HepG2 (cell line): ENCODE measurements around the gene ZBTB45. TPM values are rescaled to one million over a fixed set of nuclear protein-coding genes. Genes with fewer than 3 reads are reported as not detected.

Experiments
- HOXA7 ChIP-seq: sonication (generic); formaldehyde crosslinking; IDR thresholded peaks from 2 replicates; pipeline ENCODE4 v1.8.1; 2022; ENCODE audit warnings: mild to moderate bottlenecking, missing genetic modification reagents, moderate library complexity
- RFXAP ChIP-seq: sonication (generic); formaldehyde crosslinking; IDR thresholded peaks from 2 replicates; pipeline ENCODE4 v1.4.0; 2020; ENCODE audit warnings: missing genetic modification reagents, borderline replicate concordance
- STAT5B ChIP-seq: sonication (generic); formaldehyde crosslinking; IDR thresholded peaks from 2 replicates; pipeline ENCODE4 v1.4.0; 2020; ENCODE audit warnings: missing genetic modification reagents
- ZC3H13 ChIP-seq: sonication (generic); formaldehyde crosslinking; IDR thresholded peaks from 2 replicates; pipeline ENCODE4 v1.8.1; 2023; ENCODE audit warnings: mild to moderate bottlenecking, missing genetic modification reagents, moderate library complexity
- ZNF558 ChIP-seq: sonication (generic); formaldehyde crosslinking; IDR thresholded peaks from 2 replicates; pipeline ENCODE4 v1.9.0; 2022; ENCODE audit warnings: mild to moderate bottlenecking, missing genetic modification reagents, borderline replicate concordance
- polyA plus RNA-seq, 8 experiments: library from polyadenylated mRNA; depleted of rRNA in 3 of 8; stranded (reverse) in 7 of 8; unstranded in 1 of 8; fragments of >200 nt; fragmentation: Illumina TruSeq in 4 of 8; extraction: Trizol in 4 of 8; gene quantifications; 2 replicates each; pipeline versions ENCODE4 v1.2.1 to v1.2.3, GENCODE V29; 2011 to 2016; ENCODE audit warnings: low read depth in 4 of 8, missing spikeins in 1 of 8, mixed read lengths in 1 of 8; ENCODE audit not compliant: insufficient read depth in 1 of 8
- total RNA-seq, 5 experiments: library from RNA; depleted of rRNA; stranded (reverse); fragments of >200 nt; fragmentation: Illumina TruSeq; extraction: Trizol; gene quantifications; 2 replicates each; pipeline ENCODE4 v1.2.3, GENCODE V29; 2016; ENCODE audit warnings: low read depth in 1 of 5
- TF ChIP-seq, protein P1 (sequence below): sonication (generic); formaldehyde crosslinking; IDR thresholded peaks from 2 replicates; pipeline ENCODE4 v1.5.1; 2020; ENCODE audit warnings: mild to moderate bottlenecking, missing genetic modification reagents, borderline replicate concordance
- TF ChIP-seq, protein P2 (sequence below): sonication (generic); formaldehyde crosslinking; IDR thresholded peaks from 2 replicates; pipeline ENCODE4 v1.5.1; 2020; ENCODE audit warnings: missing genetic modification reagents, mild to moderate bottlenecking, borderline replicate concordance
- TF ChIP-seq, protein P3 (sequence below): sonication (generic); formaldehyde crosslinking; IDR thresholded peaks from 2 replicates; pipeline ENCODE4 v1.4.0; 2020; ENCODE audit warnings: missing genetic modification reagents
- TF ChIP-seq, protein P4 (sequence below): sonication (generic); formaldehyde crosslinking; IDR thresholded peaks from 2 replicates; pipeline ENCODE4 v1.5.0; 2020; ENCODE audit warnings: missing genetic modification reagents
- TF ChIP-seq, protein P5 (sequence below): sonication (generic); formaldehyde crosslinking; IDR thresholded peaks from 2 replicates; pipeline ENCODE4 v1.4.0; 2020; ENCODE audit warnings: low read depth, missing genetic modification reagents

Gene ZBTB45
- total and polyA plus RNA-seq, 2 of the 13 experiments (the other 11 are each of a cell fraction or from before 2014, with no cell fraction given): 3.0 to 3.7 TPM

DNA sequence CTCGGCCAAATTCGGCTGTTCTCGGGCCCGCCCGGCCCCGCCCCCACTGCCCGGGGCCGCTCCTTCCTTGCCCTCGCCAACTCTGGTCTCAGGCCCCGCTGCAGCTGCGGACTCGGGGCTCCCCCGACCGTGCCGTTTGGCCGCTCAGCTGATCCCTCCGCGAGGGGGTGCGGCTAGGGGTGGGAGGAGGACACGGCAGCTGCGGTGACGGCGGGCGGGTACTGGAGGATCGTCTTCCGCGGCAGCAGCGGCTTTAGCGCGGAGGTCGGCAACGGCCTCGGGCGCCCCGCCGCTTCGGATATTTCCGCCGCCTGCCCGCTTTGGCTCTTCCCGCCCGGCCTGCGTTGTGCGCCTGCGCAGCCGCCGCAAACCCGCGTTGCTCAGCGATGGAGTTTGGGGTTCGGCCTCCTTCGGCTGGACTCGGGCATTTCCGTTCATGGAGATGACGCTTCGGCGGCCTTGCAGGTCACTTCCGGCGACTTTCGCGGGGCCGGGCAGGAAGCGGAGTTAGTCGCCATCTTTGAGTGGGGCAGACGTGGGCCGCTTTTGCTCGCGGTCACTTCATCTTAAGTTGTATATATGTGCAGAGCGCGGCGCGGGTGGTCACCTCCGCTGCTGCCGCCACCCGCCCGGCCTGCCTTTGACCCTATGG, 39.1 kb upstream of the ZBTB45 start (continued):
- TF ChIP-seq, protein P1, sequence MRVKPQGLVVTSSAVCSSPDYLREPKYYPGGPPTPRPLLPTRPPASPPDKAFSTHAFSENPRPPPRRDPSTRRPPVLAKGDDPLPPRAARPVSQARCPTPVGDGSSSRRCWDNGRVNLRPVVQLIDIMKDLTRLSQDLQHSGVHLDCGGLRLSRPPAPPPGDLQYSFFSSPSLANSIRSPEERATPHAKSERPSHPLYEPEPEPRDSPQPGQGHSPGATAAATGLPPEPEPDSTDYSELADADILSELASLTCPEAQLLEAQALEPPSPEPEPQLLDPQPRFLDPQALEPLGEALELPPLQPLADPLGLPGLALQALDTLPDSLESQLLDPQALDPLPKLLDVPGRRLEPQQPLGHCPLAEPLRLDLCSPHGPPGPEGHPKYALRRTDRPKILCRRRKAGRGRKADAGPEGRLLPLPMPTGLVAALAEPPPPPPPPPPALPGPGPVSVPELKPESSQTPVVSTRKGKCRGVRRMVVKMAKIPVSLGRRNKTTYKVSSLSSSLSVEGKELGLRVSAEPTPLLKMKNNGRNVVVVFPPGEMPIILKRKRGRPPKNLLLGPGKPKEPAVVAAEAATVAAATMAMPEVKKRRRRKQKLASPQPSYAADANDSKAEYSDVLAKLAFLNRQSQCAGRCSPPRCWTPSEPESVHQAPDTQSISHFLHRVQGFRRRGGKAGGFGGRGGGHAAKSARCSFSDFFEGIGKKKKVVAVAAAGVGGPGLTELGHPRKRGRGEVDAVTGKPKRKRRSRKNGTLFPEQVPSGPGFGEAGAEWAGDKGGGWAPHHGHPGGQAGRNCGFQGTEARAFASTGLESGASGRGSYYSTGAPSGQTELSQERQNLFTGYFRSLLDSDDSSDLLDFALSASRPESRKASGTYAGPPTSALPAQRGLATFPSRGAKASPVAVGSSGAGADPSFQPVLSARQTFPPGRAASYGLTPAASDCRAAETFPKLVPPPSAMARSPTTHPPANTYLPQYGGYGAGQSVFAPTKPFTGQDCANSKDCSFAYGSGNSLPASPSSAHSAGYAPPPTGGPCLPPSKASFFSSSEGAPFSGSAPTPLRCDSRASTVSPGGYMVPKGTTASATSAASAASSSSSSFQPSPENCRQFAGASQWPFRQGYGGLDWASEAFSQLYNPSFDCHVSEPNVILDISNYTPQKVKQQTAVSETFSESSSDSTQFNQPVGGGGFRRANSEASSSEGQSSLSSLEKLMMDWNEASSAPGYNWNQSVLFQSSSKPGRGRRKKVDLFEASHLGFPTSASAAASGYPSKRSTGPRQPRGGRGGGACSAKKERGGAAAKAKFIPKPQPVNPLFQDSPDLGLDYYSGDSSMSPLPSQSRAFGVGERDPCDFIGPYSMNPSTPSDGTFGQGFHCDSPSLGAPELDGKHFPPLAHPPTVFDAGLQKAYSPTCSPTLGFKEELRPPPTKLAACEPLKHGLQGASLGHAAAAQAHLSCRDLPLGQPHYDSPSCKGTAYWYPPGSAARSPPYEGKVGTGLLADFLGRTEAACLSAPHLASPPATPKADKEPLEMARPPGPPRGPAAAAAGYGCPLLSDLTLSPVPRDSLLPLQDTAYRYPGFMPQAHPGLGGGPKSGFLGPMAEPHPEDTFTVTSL (CRISPR knock-in tag): no peak
- TF ChIP-seq, protein P2, sequence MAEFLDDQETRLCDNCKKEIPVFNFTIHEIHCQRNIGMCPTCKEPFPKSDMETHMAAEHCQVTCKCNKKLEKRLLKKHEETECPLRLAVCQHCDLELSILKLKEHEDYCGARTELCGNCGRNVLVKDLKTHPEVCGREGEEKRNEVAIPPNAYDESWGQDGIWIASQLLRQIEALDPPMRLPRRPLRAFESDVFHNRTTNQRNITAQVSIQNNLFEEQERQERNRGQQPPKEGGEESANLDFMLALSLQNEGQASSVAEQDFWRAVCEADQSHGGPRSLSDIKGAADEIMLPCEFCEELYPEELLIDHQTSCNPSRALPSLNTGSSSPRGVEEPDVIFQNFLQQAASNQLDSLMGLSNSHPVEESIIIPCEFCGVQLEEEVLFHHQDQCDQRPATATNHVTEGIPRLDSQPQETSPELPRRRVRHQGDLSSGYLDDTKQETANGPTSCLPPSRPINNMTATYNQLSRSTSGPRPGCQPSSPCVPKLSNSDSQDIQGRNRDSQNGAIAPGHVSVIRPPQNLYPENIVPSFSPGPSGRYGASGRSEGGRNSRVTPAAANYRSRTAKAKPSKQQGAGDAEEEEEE (CRISPR knock-in tag): no peak
- peak; percentile 82 for TF ChIP-seq RFXAP (CRISPR knock-in tag)
- TF ChIP-seq, protein P3, sequence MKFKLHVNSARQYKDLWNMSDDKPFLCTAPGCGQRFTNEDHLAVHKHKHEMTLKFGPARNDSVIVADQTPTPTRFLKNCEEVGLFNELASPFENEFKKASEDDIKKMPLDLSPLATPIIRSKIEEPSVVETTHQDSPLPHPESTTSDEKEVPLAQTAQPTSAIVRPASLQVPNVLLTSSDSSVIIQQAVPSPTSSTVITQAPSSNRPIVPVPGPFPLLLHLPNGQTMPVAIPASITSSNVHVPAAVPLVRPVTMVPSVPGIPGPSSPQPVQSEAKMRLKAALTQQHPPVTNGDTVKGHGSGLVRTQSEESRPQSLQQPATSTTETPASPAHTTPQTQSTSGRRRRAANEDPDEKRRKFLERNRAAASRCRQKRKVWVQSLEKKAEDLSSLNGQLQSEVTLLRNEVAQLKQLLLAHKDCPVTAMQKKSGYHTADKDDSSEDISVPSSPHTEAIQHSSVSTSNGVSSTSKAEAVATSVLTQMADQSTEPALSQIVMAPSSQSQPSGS (CRISPR knock-in tag): no peak
- TF ChIP-seq ZC3H13: peak; percentile 45; the same call in 1 of the 2 replicates
- TF ChIP-seq HOXA7 (CRISPR knock-in tag): no peak
- TF ChIP-seq, protein P4, sequence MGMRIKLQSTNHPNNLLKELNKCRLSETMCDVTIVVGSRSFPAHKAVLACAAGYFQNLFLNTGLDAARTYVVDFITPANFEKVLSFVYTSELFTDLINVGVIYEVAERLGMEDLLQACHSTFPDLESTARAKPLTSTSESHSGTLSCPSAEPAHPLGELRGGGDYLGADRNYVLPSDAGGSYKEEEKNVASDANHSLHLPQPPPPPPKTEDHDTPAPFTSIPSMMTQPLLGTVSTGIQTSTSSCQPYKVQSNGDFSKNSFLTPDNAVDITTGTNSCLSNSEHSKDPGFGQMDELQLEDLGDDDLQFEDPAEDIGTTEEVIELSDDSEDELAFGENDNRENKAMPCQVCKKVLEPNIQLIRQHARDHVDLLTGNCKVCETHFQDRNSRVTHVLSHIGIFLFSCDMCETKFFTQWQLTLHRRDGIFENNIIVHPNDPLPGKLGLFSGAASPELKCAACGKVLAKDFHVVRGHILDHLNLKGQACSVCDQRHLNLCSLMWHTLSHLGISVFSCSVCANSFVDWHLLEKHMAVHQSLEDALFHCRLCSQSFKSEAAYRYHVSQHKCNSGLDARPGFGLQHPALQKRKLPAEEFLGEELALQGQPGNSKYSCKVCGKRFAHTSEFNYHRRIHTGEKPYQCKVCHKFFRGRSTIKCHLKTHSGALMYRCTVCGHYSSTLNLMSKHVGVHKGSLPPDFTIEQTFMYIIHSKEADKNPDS (CRISPR knock-in tag): no peak; the same call in 1 of the 2 replicates
- TF ChIP-seq, protein P5, sequence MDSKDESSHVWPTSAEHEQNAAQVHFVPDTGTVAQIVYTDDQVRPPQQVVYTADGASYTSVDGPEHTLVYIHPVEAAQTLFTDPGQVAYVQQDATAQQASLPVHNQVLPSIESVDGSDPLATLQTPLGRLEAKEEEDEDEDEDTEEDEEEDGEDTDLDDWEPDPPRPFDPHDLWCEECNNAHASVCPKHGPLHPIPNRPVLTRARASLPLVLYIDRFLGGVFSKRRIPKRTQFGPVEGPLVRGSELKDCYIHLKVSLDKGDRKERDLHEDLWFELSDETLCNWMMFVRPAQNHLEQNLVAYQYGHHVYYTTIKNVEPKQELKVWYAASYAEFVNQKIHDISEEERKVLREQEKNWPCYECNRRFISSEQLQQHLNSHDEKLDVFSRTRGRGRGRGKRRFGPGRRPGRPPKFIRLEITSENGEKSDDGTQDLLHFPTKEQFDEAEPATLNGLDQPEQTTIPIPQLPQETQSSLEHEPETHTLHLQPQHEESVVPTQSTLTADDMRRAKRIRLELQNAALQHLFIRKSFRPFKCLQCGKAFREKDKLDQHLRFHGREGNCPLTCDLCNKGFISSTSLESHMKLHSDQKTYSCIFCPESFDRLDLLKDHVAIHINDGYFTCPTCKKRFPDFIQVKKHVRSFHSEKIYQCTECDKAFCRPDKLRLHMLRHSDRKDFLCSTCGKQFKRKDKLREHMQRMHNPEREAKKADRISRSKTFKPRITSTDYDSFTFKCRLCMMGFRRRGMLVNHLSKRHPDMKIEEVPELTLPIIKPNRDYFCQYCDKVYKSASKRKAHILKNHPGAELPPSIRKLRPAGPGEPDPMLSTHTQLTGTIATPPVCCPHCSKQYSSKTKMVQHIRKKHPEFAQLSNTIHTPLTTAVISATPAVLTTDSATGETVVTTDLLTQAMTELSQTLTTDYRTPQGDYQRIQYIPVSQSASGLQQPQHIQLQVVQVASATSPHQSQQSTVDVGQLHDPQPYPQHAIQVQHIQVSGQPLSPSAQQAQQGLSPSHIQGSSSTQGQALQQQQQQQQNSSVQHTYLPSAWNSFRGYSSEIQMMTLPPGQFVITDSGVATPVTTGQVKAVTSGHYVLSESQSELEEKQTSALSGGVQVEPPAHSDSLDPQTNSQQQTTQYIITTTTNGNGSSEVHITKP (CRISPR knock-in tag): no peak
- TF ChIP-seq ZNF558: 0 out of 2 replicates have a peak, but pooled peaks have one; percentile 81
- TF ChIP-seq STAT5B (CRISPR knock-in tag): no peak
